Measurements from ENCODE around the gene RCN1.

DNA sequence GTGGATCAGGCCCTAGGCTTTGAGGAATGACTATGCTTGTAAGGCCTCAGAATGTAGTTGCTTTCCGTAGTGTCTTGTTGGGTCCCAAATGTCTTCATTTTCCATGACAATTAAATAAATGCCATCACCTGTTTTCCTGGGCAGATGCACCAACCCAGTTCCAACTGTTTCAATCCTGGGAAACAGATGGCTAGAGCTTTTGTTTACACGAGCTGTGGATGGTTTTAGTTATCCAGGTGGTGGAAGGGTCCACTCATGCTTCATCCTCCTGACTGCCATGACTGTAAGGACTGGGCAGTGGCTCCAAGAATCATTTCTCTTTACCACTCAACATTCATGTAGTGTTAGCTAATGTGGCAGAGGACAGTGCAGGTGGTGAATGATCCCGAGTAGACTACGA is 8.6 kb downstream of the RCN1 start:
- TF ChIP-seq, protein P1, sequence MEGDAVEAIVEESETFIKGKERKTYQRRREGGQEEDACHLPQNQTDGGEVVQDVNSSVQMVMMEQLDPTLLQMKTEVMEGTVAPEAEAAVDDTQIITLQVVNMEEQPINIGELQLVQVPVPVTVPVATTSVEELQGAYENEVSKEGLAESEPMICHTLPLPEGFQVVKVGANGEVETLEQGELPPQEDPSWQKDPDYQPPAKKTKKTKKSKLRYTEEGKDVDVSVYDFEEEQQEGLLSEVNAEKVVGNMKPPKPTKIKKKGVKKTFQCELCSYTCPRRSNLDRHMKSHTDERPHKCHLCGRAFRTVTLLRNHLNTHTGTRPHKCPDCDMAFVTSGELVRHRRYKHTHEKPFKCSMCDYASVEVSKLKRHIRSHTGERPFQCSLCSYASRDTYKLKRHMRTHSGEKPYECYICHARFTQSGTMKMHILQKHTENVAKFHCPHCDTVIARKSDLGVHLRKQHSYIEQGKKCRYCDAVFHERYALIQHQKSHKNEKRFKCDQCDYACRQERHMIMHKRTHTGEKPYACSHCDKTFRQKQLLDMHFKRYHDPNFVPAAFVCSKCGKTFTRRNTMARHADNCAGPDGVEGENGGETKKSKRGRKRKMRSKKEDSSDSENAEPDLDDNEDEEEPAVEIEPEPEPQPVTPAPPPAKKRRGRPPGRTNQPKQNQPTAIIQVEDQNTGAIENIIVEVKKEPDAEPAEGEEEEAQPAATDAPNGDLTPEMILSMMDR (IDR thresholded peaks at IDR 0.05 in 4 of 5, conservative IDR thresholded peaks at IDR 0.05 in 1 of 5), result no peak
- no peak for TF ChIP-seq POLR2A (IDR thresholded peaks at IDR 0.05)
